ENCODE measurements around the gene KIF3A. TPM values are rescaled to one million over a fixed set of nuclear protein-coding genes. Genes with fewer than 3 reads are reported as not detected.

The KIF3A gene
- polyA plus RNA-seq, 1 of the 3 experiments (the other 2 are of a cell fraction), result 5.1 TPM

DNA sequence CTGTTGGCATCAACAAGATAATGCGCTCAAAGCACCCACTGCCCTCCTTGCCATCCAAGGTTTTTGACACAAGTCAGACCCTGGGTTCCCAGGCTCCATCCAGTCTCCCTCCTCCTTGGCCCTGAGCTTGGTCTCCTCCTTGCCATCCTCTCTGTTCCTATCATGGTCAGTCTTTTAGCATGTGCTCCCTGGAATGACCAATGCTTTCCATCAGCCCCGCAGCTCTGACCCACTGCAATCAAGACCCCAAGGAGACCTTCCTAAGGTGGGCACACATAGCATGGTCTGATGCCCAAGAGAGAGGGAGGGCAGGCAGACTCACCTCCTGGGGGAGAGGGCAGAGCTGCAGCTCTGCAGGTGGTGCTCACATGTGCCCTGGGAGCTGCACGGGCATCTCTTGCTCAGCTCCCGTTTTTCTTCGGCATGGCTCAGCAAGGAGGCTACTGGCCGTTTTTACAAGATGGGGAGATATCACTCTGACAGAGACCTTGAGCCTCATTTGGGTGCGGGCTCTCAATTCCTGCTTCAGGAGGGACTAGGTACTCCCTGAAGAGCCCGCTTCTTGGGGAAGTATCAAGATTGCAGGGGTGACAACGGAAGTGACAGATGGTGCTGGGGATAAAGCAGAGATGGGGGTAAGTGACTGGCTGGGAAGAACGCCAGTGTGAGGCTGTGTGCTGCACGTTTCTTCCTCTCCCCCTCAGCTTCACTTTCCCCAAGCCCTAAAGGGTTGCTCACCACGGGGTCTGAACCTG, 36.4 kb upstream of the KIF3A start:
- POLR2A ChIA-PET, result no interaction called here
- H3K79me2 ChIP-seq (ENCODE audit: insufficient read depth), result peaks cover 75% of the 10 kb centered on the region
- WGBS (ENCODE audit: low lambda C conversion rate), result 77% methylated on average over 12 of the region's 12 CpGs
- H3K9ac ChIP-seq, result no peak overlapping the region
- no peaks in the 10 kb centered on the region for H3K9me3 ChIP-seq
- no peak for DNase-seq
- H3F3A ChIP-seq (replicated peaks; ENCODE audit: insufficient read depth), result peaks cover 1% of the 10 kb centered on the region
- no peak overlapping the region; a peak in 1 of 4 replicates for H3K27ac ChIP-seq (ENCODE audit: low read depth in 2 of 2, low read length in 1 of 2)
- CTCF ChIA-PET, result interaction anchor here (1.0 to 3.0 kb wide), 5 partner anchors 19 to 54 kb away, joined by 3 to 16 read pairs (median 5); partner anchors contain the start of gene CCNI2
- peaks cover 10 to 49% of the 10 kb centered on the region in 2 experiments; a peak in 1 of 4 replicates for H3K4me1 ChIP-seq (ENCODE audit: control insufficient read depth in 1 of 2, insufficient read depth in 2 of 2, low read depth in 1 of 2, low read length in 1 of 2)
- no peak overlapping the region for H3K4me2 ChIP-seq
- H3K36me3 ChIP-seq (replicated peaks in 1 of 2; ENCODE audit: control insufficient read depth in 1 of 2, insufficient read depth in 2 of 2, low read length in 1 of 2), result no peaks in the 10 kb centered on the region
- H3K27me3 ChIP-seq (ENCODE audit: insufficient read depth), result no peaks in the 10 kb centered on the region
- no peak overlapping the region for H3K4me3 ChIP-seq (ENCODE audit: low read depth in 2 of 2, low read length in 1 of 2)
- no peak overlapping the region for H2AFZ ChIP-seq (ENCODE audit: low read depth)
- H3K9me2 ChIP-seq, result no peaks in the 10 kb centered on the region
- peaks cover 12% of the 10 kb centered on the region; the same call in 1 of the 2 replicates for H4K20me1 ChIP-seq (ENCODE audit: insufficient read depth)
- TF ChIP-seq FOSL2 (IDR thresholded peaks at IDR 0.05; ENCODE audit: borderline replicate concordance, low read depth) (no peak), NRF1 (IDR thresholded peaks at IDR 0.05; ENCODE audit: low read depth, low read length) (no peak), MXI1 (IDR thresholded peaks at IDR 0.05; ENCODE audit: low read depth, low read length) (no peak), TAF1 (IDR thresholded peaks at IDR 0.05; ENCODE audit: borderline replicate concordance, low read depth, low read length) (no peak), POLR2AphosphoS5 (IDR thresholded peaks at IDR 0.05; ENCODE audit: low read depth, low read length) (no peak), YY1 (IDR thresholded peaks at IDR 0.05; ENCODE audit: low read depth) (no peak), RAD21 (IDR thresholded peaks at IDR 0.05; ENCODE audit: low read length) (no peak), RCOR1 (IDR thresholded peaks at IDR 0.05; ENCODE audit: low read length) (no peak), FOXJ3 (CRISPR knock-in tag; IDR thresholded peaks at IDR 0.05) (no peak)
- TF ChIP-seq, protein P1, sequence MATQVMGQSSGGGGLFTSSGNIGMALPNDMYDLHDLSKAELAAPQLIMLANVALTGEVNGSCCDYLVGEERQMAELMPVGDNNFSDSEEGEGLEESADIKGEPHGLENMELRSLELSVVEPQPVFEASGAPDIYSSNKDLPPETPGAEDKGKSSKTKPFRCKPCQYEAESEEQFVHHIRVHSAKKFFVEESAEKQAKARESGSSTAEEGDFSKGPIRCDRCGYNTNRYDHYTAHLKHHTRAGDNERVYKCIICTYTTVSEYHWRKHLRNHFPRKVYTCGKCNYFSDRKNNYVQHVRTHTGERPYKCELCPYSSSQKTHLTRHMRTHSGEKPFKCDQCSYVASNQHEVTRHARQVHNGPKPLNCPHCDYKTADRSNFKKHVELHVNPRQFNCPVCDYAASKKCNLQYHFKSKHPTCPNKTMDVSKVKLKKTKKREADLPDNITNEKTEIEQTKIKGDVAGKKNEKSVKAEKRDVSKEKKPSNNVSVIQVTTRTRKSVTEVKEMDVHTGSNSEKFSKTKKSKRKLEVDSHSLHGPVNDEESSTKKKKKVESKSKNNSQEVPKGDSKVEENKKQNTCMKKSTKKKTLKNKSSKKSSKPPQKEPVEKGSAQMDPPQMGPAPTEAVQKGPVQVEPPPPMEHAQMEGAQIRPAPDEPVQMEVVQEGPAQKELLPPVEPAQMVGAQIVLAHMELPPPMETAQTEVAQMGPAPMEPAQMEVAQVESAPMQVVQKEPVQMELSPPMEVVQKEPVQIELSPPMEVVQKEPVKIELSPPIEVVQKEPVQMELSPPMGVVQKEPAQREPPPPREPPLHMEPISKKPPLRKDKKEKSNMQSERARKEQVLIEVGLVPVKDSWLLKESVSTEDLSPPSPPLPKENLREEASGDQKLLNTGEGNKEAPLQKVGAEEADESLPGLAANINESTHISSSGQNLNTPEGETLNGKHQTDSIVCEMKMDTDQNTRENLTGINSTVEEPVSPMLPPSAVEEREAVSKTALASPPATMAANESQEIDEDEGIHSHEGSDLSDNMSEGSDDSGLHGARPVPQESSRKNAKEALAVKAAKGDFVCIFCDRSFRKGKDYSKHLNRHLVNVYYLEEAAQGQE (IDR thresholded peaks at IDR 0.05; ENCODE audit: low read depth, low read length), result no peak
- TF ChIP-seq, protein P2, sequence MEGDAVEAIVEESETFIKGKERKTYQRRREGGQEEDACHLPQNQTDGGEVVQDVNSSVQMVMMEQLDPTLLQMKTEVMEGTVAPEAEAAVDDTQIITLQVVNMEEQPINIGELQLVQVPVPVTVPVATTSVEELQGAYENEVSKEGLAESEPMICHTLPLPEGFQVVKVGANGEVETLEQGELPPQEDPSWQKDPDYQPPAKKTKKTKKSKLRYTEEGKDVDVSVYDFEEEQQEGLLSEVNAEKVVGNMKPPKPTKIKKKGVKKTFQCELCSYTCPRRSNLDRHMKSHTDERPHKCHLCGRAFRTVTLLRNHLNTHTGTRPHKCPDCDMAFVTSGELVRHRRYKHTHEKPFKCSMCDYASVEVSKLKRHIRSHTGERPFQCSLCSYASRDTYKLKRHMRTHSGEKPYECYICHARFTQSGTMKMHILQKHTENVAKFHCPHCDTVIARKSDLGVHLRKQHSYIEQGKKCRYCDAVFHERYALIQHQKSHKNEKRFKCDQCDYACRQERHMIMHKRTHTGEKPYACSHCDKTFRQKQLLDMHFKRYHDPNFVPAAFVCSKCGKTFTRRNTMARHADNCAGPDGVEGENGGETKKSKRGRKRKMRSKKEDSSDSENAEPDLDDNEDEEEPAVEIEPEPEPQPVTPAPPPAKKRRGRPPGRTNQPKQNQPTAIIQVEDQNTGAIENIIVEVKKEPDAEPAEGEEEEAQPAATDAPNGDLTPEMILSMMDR (IDR thresholded peaks at IDR 0.05), result no peak
- TF ChIP-seq, protein P3, sequence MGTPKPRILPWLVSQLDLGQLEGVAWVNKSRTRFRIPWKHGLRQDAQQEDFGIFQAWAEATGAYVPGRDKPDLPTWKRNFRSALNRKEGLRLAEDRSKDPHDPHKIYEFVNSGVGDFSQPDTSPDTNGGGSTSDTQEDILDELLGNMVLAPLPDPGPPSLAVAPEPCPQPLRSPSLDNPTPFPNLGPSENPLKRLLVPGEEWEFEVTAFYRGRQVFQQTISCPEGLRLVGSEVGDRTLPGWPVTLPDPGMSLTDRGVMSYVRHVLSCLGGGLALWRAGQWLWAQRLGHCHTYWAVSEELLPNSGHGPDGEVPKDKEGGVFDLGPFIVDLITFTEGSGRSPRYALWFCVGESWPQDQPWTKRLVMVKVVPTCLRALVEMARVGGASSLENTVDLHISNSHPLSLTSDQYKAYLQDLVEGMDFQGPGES (IDR thresholded peaks at IDR 0.05; ENCODE audit: low read depth, low read length), result no peak
- TF ChIP-seq, protein P4, sequence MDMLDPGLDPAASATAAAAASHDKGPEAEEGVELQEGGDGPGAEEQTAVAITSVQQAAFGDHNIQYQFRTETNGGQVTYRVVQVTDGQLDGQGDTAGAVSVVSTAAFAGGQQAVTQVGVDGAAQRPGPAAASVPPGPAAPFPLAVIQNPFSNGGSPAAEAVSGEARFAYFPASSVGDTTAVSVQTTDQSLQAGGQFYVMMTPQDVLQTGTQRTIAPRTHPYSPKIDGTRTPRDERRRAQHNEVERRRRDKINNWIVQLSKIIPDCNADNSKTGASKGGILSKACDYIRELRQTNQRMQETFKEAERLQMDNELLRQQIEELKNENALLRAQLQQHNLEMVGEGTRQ (IDR thresholded peaks at IDR 0.05; ENCODE audit: borderline replicate concordance, low read depth, low read length), result no peak

All from SK-N-SH (cell line).